K562 (cell line): Measurements from ENCODE around the gene CLSTN1. TPM values are rescaled to one million over a fixed set of nuclear protein-coding genes. Genes with fewer than 3 reads are reported as not detected.

ENCODE experiments used
- CAMTA2 ChIP-seq: fragments of 250-450 bp; sonication (Bioruptor Pico); conservative IDR thresholded peaks from 2 replicates; pipeline ENCODE4 v1.5.1; 2022
- ERF ChIP-seq: fragments of 450-650 bp; formaldehyde crosslinking; IDR thresholded peaks from 2 replicates; pipeline ENCODE4 v1.4.0; 2020; ENCODE audit warnings: mild to moderate bottlenecking, mixed read lengths
- ESRRA ChIP-seq: fragments of 450-650 bp; IDR thresholded peaks from 2 replicates; pipeline ENCODE4 v1.6.1; 2014; ENCODE audit warnings: low read depth, mild to moderate bottlenecking, moderate library complexity, borderline replicate concordance
- FOXJ3 ChIP-seq: sonication (generic); formaldehyde crosslinking; IDR thresholded peaks from 2 replicates; pipeline ENCODE4 v1.4.0; 2020; ENCODE audit warnings: mild to moderate bottlenecking, missing genetic modification reagents
- FOXM1 ChIP-seq, 2 experiments: fragments of 450-650 bp in 1 of 2; sonication (generic) in 1 of 2; formaldehyde crosslinking in 1 of 2; IDR thresholded peaks; 2 replicates each; pipeline versions ENCODE4 v1.6.1 to v1.9.0; 2017 to 2022; ENCODE audit warnings: low read depth in 2 of 2, mild to moderate bottlenecking in 2 of 2, missing genetic modification reagents in 1 of 2, moderate library complexity in 1 of 2
- HDAC2 ChIP-seq: fragments of 450-650 bp; IDR thresholded peaks from 2 replicates; pipeline ENCODE4 v1.6.1; 2016; ENCODE audit warnings: mild to moderate bottlenecking
- KAT7 ChIP-seq: sonication (generic); formaldehyde crosslinking; IDR thresholded peaks from 2 replicates; pipeline ENCODE4 v1.8.0; 2022; ENCODE audit warnings: missing genetic modification reagents, mild to moderate bottlenecking, borderline replicate concordance
- KDM4B ChIP-seq, 2 experiments: fragments of 450-650 bp in 1 of 2; sonication (generic) in 1 of 2; IDR thresholded peaks; 2 replicates each; pipeline ENCODE4 v1.6.1; 2016 to 2017; ENCODE audit warnings: borderline replicate concordance in 2 of 2, antibody characterized with exemption in 1 of 2, low read depth in 1 of 2, mild to moderate bottlenecking in 1 of 2
- MEIS2 ChIP-seq: fragments of 450-650 bp; IDR thresholded peaks from 2 replicates; pipeline ENCODE4 v1.6.1; 2014; ENCODE audit warnings: mild to moderate bottlenecking; ENCODE audit not compliant: partially characterized antibody
- RFX1 ChIP-seq: fragments of 450-650 bp; IDR thresholded peaks from 2 replicates; pipeline ENCODE4 v1.6.1; 2016; ENCODE audit warnings: mild to moderate bottlenecking, moderate library complexity
- TBL1XR1 ChIP-seq, 2 experiments: IDR thresholded peaks; 2 replicates each; pipeline ENCODE4 v1.6.1; 2012; ENCODE audit warnings: improper control_type of control experiment in 2 of 2, low read length in 2 of 2, mild to moderate bottlenecking in 1 of 2
- ZNF766 ChIP-seq: fragments of 200-800 bp; sonication (Bioruptor generic); conservative IDR thresholded peaks from 2 replicates; pipeline ENCODE4 v1.6.1; 2016; ENCODE audit warnings: missing genetic modification characterization, missing compliant biosample characterization
- polyA plus RNA-seq, 8 experiments: library from polyadenylated mRNA; depleted of rRNA in 4 of 8; stranded (reverse) in 5 of 8; unstranded in 3 of 8; fragments of >200 nt; fragmentation: Nextera tagmentation in 2 of 8; fragmentation: Illumina TruSeq in 1 of 8; extraction: Ambion mirVana in 2 of 8; extraction: Trizol in 1 of 8; gene quantifications; 2 replicates each; pipeline versions ENCODE4 v1.2.1 to v1.2.3, GENCODE V29; 2011 to 2014; ENCODE audit warnings: inconsistent platforms in 1 of 8, missing spikeins in 1 of 8
- total RNA-seq, 7 experiments: library from RNA; depleted of rRNA in 6 of 7; stranded (reverse); fragments of >200 nt in 6 of 7; fragmentation: Illumina TruSeq in 2 of 7; extraction: Trizol in 2 of 7; gene quantifications; 2 replicates each; pipeline versions ENCODE4 v1.2.1 to v1.2.3, GENCODE V29; 2011 to 2021; ENCODE audit warnings: low replicate concordance in 1 of 7
- TF ChIP-seq, protein P1 (sequence below): fragments of 150-350 bp; IDR thresholded peaks from 2 replicates; pipeline ENCODE4 v1.6.1; 2014; ENCODE audit warnings: low read depth, mild to moderate bottlenecking, low read length, borderline replicate concordance
- TF ChIP-seq, protein P2 (sequence below): fragments of 450-650 bp; IDR thresholded peaks from 2 replicates; pipeline ENCODE4 v1.6.1; 2016; ENCODE audit warnings: antibody characterized with exemption
- TF ChIP-seq, protein P3 (sequence below): fragments of 450-650 bp; IDR thresholded peaks from 2 replicates; pipeline ENCODE4 v1.6.1; 2014; ENCODE audit warnings: low read depth, mild to moderate bottlenecking, moderate library complexity, borderline replicate concordance
- TF ChIP-seq, protein P4 (sequence below): fragments of 200-800 bp; sonication (Bioruptor generic); IDR thresholded peaks from 2 replicates; pipeline ENCODE4 v1.6.1; 2017; ENCODE audit warnings: missing genetic modification characterization, missing compliant biosample characterization

CLSTN1 gene
- total and polyA plus RNA-seq, 9 of the 15 experiments (the other 6 are each of a cell fraction or from before 2014, with no cell fraction given) = 1.1 to 32.5 (median 13.3) TPM

DNA sequence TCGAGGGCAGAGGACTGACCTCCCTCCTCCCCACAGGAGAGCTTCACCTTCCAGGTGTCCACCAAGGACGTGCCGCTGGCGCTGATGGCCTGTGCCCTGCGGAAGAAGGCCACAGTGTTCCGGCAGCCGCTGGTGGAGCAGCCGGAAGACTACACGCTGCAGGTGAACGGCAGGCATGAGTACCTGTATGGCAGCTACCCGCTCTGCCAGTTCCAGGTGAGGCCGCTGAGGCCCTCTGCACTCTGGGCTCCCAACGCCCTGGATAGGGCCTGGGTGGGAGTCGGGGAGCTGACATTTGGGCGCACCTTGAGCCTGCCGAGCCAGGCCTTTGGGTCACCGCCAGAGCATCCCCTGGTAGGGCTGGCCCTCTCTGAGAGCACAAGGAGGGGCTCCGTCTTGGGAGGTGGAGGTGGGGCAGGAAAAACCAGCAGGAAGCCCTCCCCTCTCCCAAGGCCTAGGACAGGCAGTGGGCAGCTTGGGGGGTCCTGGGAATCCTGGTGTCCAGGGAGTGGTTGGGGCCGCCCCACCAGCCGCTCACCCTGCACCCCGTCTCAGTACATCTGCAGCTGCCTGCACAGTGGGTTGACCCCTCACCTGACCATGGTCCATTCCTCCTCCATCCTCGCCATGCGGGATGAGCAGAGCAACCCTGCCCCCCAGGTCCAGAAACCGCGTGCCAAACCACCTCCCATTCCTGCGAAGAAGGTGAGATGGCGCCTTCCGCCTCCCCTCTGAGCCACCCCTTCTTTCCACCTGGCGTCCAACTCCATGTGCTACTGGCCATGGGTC, 107.2 kb downstream of the CLSTN1 start (continued):
- TF ChIP-seq, protein P1, sequence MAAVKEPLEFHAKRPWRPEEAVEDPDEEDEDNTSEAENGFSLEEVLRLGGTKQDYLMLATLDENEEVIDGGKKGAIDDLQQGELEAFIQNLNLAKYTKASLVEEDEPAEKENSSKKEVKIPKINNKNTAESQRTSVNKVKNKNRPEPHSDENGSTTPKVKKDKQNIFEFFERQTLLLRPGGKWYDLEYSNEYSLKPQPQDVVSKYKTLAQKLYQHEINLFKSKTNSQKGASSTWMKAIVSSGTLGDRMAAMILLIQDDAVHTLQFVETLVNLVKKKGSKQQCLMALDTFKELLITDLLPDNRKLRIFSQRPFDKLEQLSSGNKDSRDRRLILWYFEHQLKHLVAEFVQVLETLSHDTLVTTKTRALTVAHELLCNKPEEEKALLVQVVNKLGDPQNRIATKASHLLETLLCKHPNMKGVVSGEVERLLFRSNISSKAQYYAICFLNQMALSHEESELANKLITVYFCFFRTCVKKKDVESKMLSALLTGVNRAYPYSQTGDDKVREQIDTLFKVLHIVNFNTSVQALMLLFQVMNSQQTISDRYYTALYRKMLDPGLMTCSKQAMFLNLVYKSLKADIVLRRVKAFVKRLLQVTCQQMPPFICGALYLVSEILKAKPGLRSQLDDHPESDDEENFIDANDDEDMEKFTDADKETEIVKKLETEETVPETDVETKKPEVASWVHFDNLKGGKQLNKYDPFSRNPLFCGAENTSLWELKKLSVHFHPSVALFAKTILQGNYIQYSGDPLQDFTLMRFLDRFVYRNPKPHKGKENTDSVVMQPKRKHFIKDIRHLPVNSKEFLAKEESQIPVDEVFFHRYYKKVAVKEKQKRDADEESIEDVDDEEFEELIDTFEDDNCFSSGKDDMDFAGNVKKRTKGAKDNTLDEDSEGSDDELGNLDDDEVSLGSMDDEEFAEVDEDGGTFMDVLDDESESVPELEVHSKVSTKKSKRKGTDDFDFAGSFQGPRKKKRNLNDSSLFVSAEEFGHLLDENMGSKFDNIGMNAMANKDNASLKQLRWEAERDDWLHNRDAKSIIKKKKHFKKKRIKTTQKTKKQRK = no peak
- TF ChIP-seq, protein P2, sequence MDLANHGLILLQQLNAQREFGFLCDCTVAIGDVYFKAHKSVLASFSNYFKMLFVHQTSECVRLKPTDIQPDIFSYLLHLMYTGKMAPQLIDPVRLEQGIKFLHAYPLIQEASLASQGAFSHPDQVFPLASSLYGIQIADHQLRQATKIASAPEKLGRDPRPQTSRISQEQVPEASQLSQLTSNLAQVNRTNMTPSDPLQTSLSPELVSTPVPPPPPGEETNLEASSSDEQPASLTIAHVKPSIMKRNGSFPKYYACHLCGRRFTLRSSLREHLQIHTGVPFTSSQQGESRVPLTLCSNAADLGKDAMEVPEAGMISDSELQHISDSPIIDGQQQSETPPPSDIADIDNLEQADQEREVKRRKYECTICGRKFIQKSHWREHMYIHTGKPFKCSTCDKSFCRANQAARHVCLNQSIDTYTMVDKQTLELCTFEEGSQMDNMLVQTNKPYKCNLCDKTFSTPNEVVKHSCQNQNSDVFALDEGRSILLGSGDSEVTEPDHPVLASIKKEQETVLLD = 0 out of 2 replicates have a peak, but pooled peaks have one; percentile 8
- TF ChIP-seq KDM4B (IDR thresholded peaks at IDR 0.05; ENCODE audit: borderline replicate concordance in 2 of 2, low read depth in 1 of 2) (no peak), KAT7 (CRISPR knock-in tag) (no peak; the same call in 1 of the 2 replicates), FOXJ3 (CRISPR knock-in tag) (no peak), TBL1XR1 (IDR thresholded peaks at IDR 0.05; ENCODE audit: low read length in 2 of 2) (0 out of 4 replicates have a peak, but pooled peaks of 1 of the 2 experiments have one; percentile 13), CAMTA2 (CRISPR knock-in tag) (0 out of 2 replicates have a peak, but pooled peaks have one; percentile 30), ESRRA (no peak), RFX1 (no peak), FOXM1 (IDR thresholded peaks at IDR 0.05; ENCODE audit: low read depth) (no peak), FOXM1 (CRISPR knock-in tag; IDR thresholded peaks at IDR 0.05; ENCODE audit: low read depth) (no peak), ZNF766 (CRISPR knock-in tag) (no peak), ERF (CRISPR knock-in tag) (peak; percentile 64), HDAC2 (no peak; the same call in 1 of the 2 replicates), MEIS2 (no peak)
- TF ChIP-seq, protein P3, sequence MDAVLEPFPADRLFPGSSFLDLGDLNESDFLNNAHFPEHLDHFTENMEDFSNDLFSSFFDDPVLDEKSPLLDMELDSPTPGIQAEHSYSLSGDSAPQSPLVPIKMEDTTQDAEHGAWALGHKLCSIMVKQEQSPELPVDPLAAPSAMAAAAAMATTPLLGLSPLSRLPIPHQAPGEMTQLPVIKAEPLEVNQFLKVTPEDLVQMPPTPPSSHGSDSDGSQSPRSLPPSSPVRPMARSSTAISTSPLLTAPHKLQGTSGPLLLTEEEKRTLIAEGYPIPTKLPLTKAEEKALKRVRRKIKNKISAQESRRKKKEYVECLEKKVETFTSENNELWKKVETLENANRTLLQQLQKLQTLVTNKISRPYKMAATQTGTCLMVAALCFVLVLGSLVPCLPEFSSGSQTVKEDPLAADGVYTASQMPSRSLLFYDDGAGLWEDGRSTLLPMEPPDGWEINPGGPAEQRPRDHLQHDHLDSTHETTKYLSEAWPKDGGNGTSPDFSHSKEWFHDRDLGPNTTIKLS = no peak
- TF ChIP-seq, protein P4, sequence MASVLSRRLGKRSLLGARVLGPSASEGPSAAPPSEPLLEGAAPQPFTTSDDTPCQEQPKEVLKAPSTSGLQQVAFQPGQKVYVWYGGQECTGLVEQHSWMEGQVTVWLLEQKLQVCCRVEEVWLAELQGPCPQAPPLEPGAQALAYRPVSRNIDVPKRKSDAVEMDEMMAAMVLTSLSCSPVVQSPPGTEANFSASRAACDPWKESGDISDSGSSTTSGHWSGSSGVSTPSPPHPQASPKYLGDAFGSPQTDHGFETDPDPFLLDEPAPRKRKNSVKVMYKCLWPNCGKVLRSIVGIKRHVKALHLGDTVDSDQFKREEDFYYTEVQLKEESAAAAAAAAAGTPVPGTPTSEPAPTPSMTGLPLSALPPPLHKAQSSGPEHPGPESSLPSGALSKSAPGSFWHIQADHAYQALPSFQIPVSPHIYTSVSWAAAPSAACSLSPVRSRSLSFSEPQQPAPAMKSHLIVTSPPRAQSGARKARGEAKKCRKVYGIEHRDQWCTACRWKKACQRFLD = peak; percentile 81; the same call in 1 of the 2 replicates
